Heart right ventricle (tissue), 16 donors: ENCODE data around the gene FILIP1L. TPM values are rescaled to one million over a fixed set of nuclear protein-coding genes. Genes with fewer than 3 reads are reported as not detected.

Experiments used
- ATAC-seq, 8 donors: fragments of 200-7000 bp; cut with Tn5 transposase; one replicate each; pipeline ENCODE4 v1.9.1; 2020; ENCODE audit warnings: mild to moderate bottlenecking in 8 of 8, moderate library complexity in 8 of 8, moderate number of reproducible peaks in 1 of 8
- DNase-seq, 2 donors: peaks; one replicate each; pipeline ENCODE4 v3.0.0-alpha.2; 2020
- H3K27ac ChIP-seq, 10 donors: fragments of 200-600 bp; sonication (generic) in 2 of 10; one replicate each; pipeline versions ENCODE4 v1.5.0 to v1.8.0; 2020 to 2022; ENCODE audit warnings: mild to moderate bottlenecking in 3 of 10
- H3K27me3 ChIP-seq, 7 donors: fragments of 200-600 bp; one replicate each; pipeline ENCODE4 v1.8.0; 2021 to 2022; ENCODE audit warnings: mild to moderate bottlenecking in 2 of 7
- H3K36me3 ChIP-seq, 9 donors: fragments of 200-600 bp; sonication (generic) in 1 of 9; one replicate each; pipeline versions ENCODE4 v1.5.0 to v1.8.0; 2020 to 2022; ENCODE audit warnings: mild to moderate bottlenecking in 2 of 9
- H3K4me1 ChIP-seq, 9 donors: fragments of 200-600 bp; sonication (generic) in 1 of 9; one replicate each; pipeline versions ENCODE4 v1.5.0 to v1.8.0; 2020 to 2022; ENCODE audit warnings: mild to moderate bottlenecking in 4 of 9
- H3K4me3 ChIP-seq, 10 donors: fragments of 200-600 bp; sonication (generic) in 2 of 10; one replicate each; pipeline versions ENCODE4 v1.5.0 to v1.8.0; 2020 to 2022; ENCODE audit warnings: mild to moderate bottlenecking in 7 of 10, moderate library complexity in 2 of 10
- H3K9me3 ChIP-seq, 11 donors: fragments of 200-600 bp in 10 of 11; sonication (generic) in 2 of 11; one replicate each; pipeline versions ENCODE4 v1.5.0 to v1.8.0; 2013 to 2022; ENCODE audit warnings: mild to moderate bottlenecking in 2 of 11, control low read depth in 1 of 11, moderate library complexity in 1 of 11
- CTCF ChIP-seq, 9 donors: fragments of 200-600 bp; sonication (generic) in 2 of 9; IDR thresholded peaks; one replicate each; pipeline versions ENCODE4 v1.5.0 to v1.8.0; 2021 to 2022; ENCODE audit warnings: antibody characterized with exemption in 9 of 9, mild to moderate bottlenecking in 5 of 9, moderate library complexity in 1 of 9
- WGBS, 2 donors: extraction: QIAGEN DNeasy Blood & Tissue Kit; methylation state at CpG; one replicate each; pipeline ENCODE4 v1.1.7; 2013; ENCODE audit warnings: inconsistent platforms in 1 of 2; 5-methylcytosine and 5-hydroxymethylcytosine counted together
- intact Hi-C, 10 donors: fragments of 100-400 bp; cut with DNase I; formaldehyde crosslinking; loops; one replicate each; pipeline versions ENCODE4 v1.11.1 to v1.14.2; 2022
- polyA plus RNA-seq, 2 donors: library from polyadenylated mRNA; stranded (reverse); fragments of 200-250 nt; gene quantifications; one replicate each; pipeline ENCODE4 v1.2.3, GENCODE V29; 2013
- total RNA-seq, 10 donors: library from RNA; stranded (reverse); fragmentation: NEBNext Ultra II Directional in 3 of 10; extraction: Animal tissue kit (Norgen Biotek cat#: 25700) in 3 of 10; gene quantifications; one replicate each; pipeline versions ENCODE4 v1.2.1 to v1.2.4, GENCODE V29; 2021 to 2023
- donor health status: Arrhythmogenic right ventricular cardiomyopathy.
- donor health status: ischemic (EF 13 %, LVEDD 7.1; RV severe dilation, severe dysfunction).
- donor health status: healthy with polysubstance abuse.
- donor health status: DM: no; HTN: yes; CAD: no.
- donor health status: DM: no; HTN: no; CAD: no.
- donor health status: ischemic (EF 25% LVEDD 6.9; RV normal size, moderate dysfunction).
- donor health status: ischemic (EF 25% LVEDD 5.7; RV mildly dilated, moderate dysfunction).
- donor health status: healthy.
- donor health status: DM: yes; HTN: yes; CAD: no.
- donor health status: Ischemic cardiomyopathy.
- donor health status: ischemic (EF 35%, LVEDD 5.7; RV mildly dilated, moderate dysfunction).
- donor health status: nonischemic (EF 11% LVEDD 7.7; RV severe dilation, severe dysfunction).
- donor health status: DM: yes; HTN: yes; CAD: no.
- donor health status: PGD.
- donor health status: ischemic (EF 29% LVEDD 5.4; RV normal size, mild dysfunction).
- donor health status: nonischemic (EF 23%, LVEDD 6.1; RV moderate dilation, normal function).

Gene FILIP1L
- total and polyA plus RNA-seq, 12 donors, result 15.9 to 134 (median 64.3) TPM

GRCh38 chr3:100140976-100141375 lies 26.7 kb upstream of the FILIP1L start:
- ATAC-seq (no peak), DNase-seq (no peak)
- TF ChIP-seq CTCF (IDR thresholded peaks at IDR 0.05), result no peak
- Histone ChIP-seq H3K36me3 (no peaks in the 10 kb centered on the region), H3K4me1 (peaks cover 0 to 20% (median 3%) of the 10 kb centered on the region in 9 donors), H3K27me3 (no peaks in the 10 kb centered on the region), H3K27ac (no peak overlapping the region), H3K9me3 (peaks cover 0 to 19% (median 13%) of the 10 kb centered on the region in 11 donors), H3K4me3 (no peak overlapping the region)
- intact Hi-C loops, result no loop called here
- 96 to 100% methylated on average over 1 of the region's 1 CpG for WGBS, 2 donors

GRCh38 chr3:100136921-100137320 lies 22.6 kb upstream of the FILIP1L start:
- WGBS, 2 donors, result 58 to 63% methylated on average over 1 of the region's 1 CpG
- no peaks in the 10 kb centered on the region for H3K36me3 ChIP-seq
- H3K4me1 ChIP-seq, result peaks cover 0 to 23% (median 3%) of the 10 kb centered on the region in 9 donors
- no peak overlapping the region for H3K4me3 ChIP-seq
- H3K27ac ChIP-seq, result peak overlapping the region; percentile 45 to 81 (median 69)
- H3K9me3 ChIP-seq, result no peaks in the 10 kb centered on the region
- no peaks in the 10 kb centered on the region for H3K27me3 ChIP-seq
- no peak for TF ChIP-seq CTCF (IDR thresholded peaks at IDR 0.05)
- peak; percentile 90 to 96 (median 96) for ATAC-seq
- intact Hi-C loops, result no loop called here
- DNase-seq, result peak in 1 of 2 donors; percentile 61

GRCh38 chr3:100131241-100131640 lies 16.9 kb upstream of the FILIP1L start:
- 78 to 80% methylated on average over 6 of the region's 6 CpGs for WGBS, 2 donors
- H3K4me1 ChIP-seq, result peaks cover 0 to 28% (median 5%) of the 10 kb centered on the region in 9 donors
- H3K27ac ChIP-seq, result no peak overlapping the region
- H3K36me3 ChIP-seq, result no peaks in the 10 kb centered on the region
- no peaks in the 10 kb centered on the region for H3K9me3 ChIP-seq
- intact Hi-C loops, result no loop called here
- H3K4me3 ChIP-seq, result no peak overlapping the region
- H3K27me3 ChIP-seq, result no peaks in the 10 kb centered on the region
- DNase-seq, result no peak
- TF ChIP-seq CTCF (IDR thresholded peaks at IDR 0.05), result no peak
- ATAC-seq, result no peak

- H3K36me3 ChIP-seq, result no peaks in the 10 kb centered on the region
- ATAC-seq (no peak), DNase-seq (no peak)
- no peaks in the 10 kb centered on the region for H3K9me3 ChIP-seq
- TF ChIP-seq CTCF (IDR thresholded peaks at IDR 0.05), result no peak
- intact Hi-C loops, result no loop called here
- H3K27me3 ChIP-seq, result no peaks in the 10 kb centered on the region
- WGBS, 2 donors, result 67 to 69% methylated on average over 1 of the region's 1 CpG
- H3K4me1 ChIP-seq, result peaks cover 5 to 34% (median 15%) of the 10 kb centered on the region in 9 donors
- H3K4me3 ChIP-seq, result no peak overlapping the region
- peak overlapping the region in 1 of 10 donors; percentile 17 for H3K27ac ChIP-seq
These were observed 15.6 kb upstream of the FILIP1L start for GRCh38 chr3:100129941-100130340.
